Activated T-helper 9 cell treated with anti-CD3 and anti-CD28 coated beads, Interleukin-2, amount 50 U/mL, for 16 hours (primary cell): ENCODE measurements around the gene PIF1.

Source experiments
- DNase-seq: peaks from one replicate; pipeline ENCODE4 v3.0.0-alpha.2; 2020; ENCODE audit warnings: low read depth

PIF1 gene

DNA sequence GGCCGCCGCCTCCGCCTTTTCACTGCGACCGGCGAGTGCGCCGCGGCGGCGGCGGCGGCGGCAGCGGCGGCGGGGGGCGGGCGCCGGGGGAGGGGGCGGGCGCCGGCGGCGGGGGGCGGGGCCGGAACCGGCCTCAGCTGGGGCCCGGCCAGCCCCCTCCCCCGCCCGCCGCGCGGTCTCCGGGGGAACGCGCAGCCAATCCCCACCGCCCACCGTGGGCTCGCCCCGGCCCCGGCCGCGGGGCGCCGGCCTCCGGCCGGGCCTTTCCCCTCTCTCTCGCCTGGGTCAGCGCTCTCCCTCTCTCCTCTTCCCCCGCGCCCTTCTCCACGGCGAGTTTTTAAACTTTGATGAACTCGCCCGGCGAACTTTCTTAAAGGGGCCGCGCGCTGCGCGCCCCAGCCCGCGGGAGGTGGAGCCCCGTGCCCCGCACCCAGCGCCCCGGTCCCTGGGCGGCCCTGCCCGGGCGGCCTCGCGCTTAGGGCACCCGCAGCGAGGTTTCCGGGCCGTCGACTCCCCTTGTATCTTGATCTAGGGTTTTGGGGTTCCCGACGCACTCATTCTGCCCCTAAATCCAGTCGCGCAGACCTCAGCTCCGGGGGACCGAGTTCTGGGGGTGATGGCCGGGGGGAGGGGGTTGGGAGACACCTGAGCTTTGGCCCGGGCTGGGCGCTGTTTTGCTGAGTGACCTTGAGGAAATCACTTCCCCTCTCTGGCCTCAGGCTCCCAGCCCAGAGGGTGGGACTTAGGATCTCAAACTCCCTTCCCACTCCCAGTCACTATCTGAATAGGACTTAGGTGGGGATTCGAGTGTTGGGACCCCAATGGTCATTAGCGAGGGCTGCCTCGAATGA, 49.7 kb downstream of the PIF1 start, which contains the start of gene RBPMS2:
TSS of gene RBPMS2 (minus strand) at position 39 of the 851 bp plus-strand sequence. CDS start 270 bp downstream, outside the sequence.
- no peak for DNase-seq

DNA sequence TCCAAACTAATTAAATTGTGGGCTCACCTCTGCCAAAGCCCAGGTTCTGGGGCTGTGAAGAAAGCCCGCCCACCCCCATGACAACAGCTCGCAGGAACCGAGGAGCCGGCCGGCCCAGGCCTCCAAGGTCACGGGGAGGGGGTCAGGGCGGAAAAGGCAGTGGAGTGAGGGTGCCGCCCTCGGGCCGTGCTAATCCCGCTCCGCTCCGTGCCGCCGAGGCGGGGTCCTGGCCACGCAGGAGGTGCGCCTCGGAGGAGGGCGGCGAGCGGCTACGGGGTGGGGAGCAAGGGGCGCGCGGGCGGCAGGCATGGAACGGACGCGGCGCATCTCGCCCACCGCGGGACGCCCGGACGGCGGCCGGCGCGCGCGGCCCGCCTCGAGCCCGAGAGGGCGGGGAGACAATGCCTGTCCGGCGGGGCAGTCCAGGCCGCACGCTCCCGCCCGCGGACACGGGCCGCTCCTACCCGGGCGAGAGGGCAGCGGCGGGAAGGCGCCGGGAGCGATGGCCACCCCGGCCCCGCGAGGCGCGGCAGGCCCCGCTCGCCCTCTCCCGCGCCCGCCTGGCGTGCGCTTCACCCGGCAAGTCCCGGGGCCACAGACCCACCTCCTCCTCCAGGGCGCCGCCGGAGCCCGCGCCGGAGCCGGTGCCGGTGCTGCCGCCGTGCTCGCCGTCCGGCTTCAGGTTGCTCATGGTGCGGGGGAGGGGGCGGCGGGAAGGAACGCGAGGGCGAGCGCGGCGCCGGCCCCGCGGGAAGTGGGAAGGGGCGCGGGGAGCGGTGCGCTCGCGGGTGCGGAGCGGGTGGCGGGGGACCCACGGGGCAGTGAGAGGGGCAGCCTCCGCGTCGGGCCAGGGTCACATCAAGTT, 50.6 kb downstream of the PIF1 start:
- DNase-seq, result no peak

DNA sequence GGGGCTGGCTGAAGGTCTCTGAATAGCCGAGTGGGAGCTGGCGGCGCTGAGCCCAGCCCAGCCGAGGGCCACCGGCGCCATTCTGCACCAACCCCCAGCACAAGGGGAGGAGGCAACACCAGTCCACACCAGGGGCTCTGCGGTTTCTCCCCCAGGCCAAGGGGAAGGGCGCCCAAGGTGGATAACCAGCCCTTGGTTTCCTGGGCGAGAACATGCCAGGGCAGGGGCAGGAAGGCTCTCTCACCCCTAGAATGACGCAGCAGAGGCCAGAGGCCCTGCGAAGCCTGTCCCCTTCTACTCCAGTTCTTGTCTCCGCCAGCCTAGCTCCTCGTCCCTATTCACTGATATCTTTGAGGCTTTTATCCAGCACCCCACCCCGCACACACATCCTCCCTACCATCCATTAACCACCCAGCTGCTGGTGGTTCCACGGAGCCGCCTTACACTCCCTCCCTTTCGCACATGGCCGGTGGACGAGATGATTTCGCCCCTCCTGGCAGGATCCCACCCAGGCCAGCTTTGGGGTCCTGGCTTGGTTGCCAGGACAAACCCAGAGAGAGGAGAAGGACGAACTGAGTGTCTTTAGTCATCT, 51.3 kb downstream of the PIF1 start:
- DNase-seq, result no peak

DNA sequence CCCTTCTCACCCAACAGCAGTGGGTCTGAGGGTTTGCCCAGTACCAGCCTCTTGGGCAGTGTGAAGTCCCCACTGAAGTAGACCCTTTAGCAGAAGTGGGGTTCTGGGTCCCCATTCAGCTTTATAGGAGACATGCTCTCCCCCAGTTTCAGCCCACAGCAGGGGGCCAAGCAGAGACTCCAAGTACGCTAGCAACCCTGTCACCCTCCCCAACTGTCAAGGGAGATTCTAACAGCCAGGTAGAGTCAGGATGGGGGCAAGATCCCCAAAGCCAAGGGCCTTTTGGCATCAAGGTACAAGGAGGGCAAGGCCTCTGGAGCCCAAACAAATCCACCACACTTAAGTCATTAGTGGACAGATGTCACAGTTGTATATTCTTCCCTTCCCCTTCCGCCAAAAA, 51.8 kb downstream of the PIF1 start:
- DNase-seq, result no peak

DNA sequence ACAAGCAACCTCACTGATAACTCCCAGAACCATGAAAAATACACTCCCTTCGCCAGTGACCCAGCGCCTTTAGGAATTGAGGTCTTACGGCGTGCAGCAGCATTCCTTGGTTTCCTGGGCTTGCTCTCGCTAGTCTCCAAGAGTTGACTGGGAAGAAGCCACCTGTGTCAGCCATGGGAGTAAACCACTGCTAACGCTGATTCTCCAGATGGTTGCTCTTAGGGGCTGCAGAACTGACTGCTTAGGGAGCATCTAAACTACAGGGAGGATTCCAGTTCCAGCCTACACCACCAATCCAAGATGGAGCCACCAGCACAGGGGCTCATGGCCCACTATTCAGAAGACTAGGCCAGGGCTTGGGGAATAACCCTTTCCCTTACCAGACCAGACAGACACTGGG, 52.5 kb downstream of the PIF1 start:
- no peak for DNase-seq

DNA sequence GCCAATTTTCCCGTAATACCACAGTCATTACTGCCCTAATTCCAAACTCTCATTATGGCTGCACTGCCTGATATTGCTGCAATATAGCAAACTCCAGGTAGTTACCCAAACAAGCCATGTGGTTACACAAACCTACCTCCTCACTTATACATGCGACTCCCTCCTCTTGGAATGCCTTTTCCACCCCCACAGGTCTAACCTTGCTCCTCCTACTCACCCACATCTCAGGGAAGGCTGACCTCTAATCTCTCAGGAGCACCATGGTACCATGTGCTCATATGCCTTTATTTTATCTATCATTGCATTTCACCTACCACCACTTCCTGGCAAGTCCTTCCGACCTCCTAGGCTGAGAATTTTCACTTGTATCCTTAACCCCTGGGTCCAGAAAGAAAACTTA, 53.0 kb downstream of the PIF1 start:
- no peak for DNase-seq

DNA sequence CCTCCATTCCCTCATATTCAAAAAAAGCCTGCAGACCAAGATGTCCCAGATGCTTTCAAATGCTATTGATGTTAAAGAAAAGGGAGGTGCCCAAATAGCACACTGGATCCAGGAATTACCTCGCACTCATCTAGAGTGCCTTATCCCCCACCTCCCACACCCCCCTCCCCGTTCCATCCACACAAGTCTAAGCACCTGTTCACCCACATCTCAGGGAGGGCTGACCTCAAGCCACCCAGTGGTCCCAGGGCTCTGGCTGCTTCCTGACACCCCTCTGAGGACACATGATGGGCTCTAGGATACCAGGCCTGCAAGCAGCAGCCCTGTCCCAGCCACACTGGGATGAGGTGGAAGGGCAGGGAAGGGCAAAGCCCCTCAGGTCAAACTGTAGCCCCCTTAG, 54.8 kb downstream of the PIF1 start:
- no peak for DNase-seq

DNA sequence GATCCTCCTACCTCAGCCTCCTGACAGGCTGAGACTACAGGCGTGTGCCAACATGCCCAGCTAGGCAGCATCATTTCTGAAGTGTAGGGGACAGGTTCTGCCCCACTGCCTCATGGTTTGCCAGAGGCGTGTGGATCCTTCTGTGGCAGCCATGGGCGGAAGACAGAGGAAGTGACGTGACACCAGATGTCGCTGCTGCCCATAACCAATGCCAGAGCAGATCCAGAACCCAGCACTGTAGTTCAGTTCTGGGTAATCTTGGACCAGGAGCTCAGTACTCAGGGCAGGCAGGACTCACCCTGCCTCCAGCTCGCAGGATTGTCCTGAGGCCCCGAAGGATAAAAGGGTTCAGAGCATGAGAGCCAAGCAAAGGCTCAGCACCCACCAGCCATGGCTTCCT, 58.2 kb downstream of the PIF1 start:
- DNase-seq, result no peak

DNA sequence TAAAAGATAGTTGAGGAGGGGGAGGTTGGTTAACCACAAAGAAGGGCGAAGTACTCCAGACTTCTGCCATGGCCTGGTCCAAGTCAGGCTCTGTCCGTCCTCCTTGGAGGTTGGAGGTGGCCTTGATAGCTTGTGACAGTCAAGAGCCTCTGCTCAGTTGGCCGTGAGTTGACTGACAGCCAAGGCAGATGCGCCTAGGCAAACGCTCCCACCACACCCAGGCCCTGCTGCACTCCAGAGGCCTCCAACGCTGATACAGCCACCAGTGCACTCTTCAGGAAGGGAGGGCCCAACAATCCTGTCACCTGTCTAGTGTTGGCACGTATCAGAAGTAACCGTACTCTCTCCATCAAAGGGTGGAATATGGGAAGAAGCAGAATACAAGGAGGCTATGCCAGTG, 59.4 kb downstream of the PIF1 start:
- no peak for DNase-seq
